H9 (cell line): ENCODE results near the gene ABCF2. TPM values are rescaled to one million over a fixed set of nuclear protein-coding genes. Genes with fewer than 3 reads are reported as not detected.

ENCODE experiments used
- DNase-seq: peaks from one replicate; pipeline ENCODE4 v3.0.0-alpha.2; 2017
- H2AFZ ChIP-seq: one replicate; pipeline ENCODE4 v1.6.1; 2013; ENCODE audit warnings: mild to moderate bottlenecking, low read length, control low read depth, moderate library complexity
- H2AK5ac ChIP-seq: 2 replicates; pipeline ENCODE4 v1.6.1; 2013; ENCODE audit warnings: low read length, control low read depth, mixed read lengths; ENCODE audit not compliant: insufficient read length
- H2BK120ac ChIP-seq: one replicate; pipeline ENCODE4 v1.6.1; 2013; ENCODE audit warnings: low read depth, mild to moderate bottlenecking, low read length, control low read depth, inconsistent platforms; ENCODE audit not compliant: poor library complexity, severe bottlenecking
- H2BK12ac ChIP-seq: 2 replicates; pipeline ENCODE4 v1.6.1; 2013; ENCODE audit warnings: low read length, control low read depth, mixed read lengths, low read depth; ENCODE audit not compliant: insufficient read length
- H2BK15ac ChIP-seq: 2 replicates; pipeline ENCODE4 v1.6.1; 2013; ENCODE audit warnings: low read depth, low read length, control low read depth
- H2BK20ac ChIP-seq: one replicate; pipeline ENCODE4 v1.6.1; 2013; ENCODE audit warnings: low read depth, mild to moderate bottlenecking, low read length, control low read depth, inconsistent platforms; ENCODE audit not compliant: poor library complexity, severe bottlenecking
- H2BK5ac ChIP-seq: 2 replicates; pipeline ENCODE4 v1.6.1; 2013; ENCODE audit warnings: low read length, control low read depth, mixed read lengths; ENCODE audit not compliant: insufficient read length
- H3K14ac ChIP-seq: 2 replicates; pipeline ENCODE4 v1.6.1; 2013; ENCODE audit warnings: low read length, control low read depth; ENCODE audit not compliant: insufficient read depth
- H3K18ac ChIP-seq: 2 replicates; pipeline ENCODE4 v1.6.1; 2013; ENCODE audit warnings: low read depth, mild to moderate bottlenecking, mixed read lengths, low read length, control low read depth; ENCODE audit not compliant: insufficient read length
- H3K23ac ChIP-seq: 2 replicates; pipeline ENCODE4 v1.6.1; 2013; ENCODE audit warnings: low read length, control low read depth, mixed read lengths, low read depth; ENCODE audit not compliant: insufficient read length
- H3K23me2 ChIP-seq: 2 replicates; pipeline ENCODE4 v1.6.1; 2013; ENCODE audit warnings: low read depth, mild to moderate bottlenecking, mixed read lengths, low read length, control low read depth; ENCODE audit not compliant: insufficient read length, poor library complexity, severe bottlenecking
- H3K27ac ChIP-seq: 2 replicates; pipeline ENCODE4 v1.5.1; 2013; ENCODE audit warnings: low read length, control low read depth, mixed read lengths, low read depth; ENCODE audit not compliant: insufficient read length
- H3K27me3 ChIP-seq: 2 replicates; pipeline ENCODE4 v1.6.1; 2013; ENCODE audit warnings: low read length, control low read depth, inconsistent platforms; ENCODE audit not compliant: insufficient read depth
- H3K4ac ChIP-seq: 2 replicates; pipeline ENCODE4 v1.6.1; 2013; ENCODE audit warnings: low read depth, mild to moderate bottlenecking, control low read depth, inconsistent platforms, low read length, moderate library complexity
- H3K4me1 ChIP-seq: 2 replicates; pipeline ENCODE4 v1.6.1; 2013; ENCODE audit warnings: low read length, control low read depth, inconsistent platforms; ENCODE audit not compliant: insufficient read depth
- H3K4me2 ChIP-seq: 2 replicates; pipeline ENCODE4 v1.6.1; 2013; ENCODE audit warnings: low read length, control low read depth, mixed read lengths; ENCODE audit not compliant: insufficient read length, insufficient read depth
- H3K56ac ChIP-seq: 2 replicates; pipeline ENCODE4 v1.6.1; 2013; ENCODE audit warnings: low read depth, mild to moderate bottlenecking, mixed read lengths, low read length, control low read depth; ENCODE audit not compliant: insufficient read length
- H3K79me1 ChIP-seq: 2 replicates; pipeline ENCODE4 v1.6.1; 2013; ENCODE audit warnings: low read depth, mild to moderate bottlenecking, moderate library complexity, low read length, control low read depth, inconsistent platforms; ENCODE audit not compliant: insufficient read depth, poor library complexity, severe bottlenecking
- H3K79me2 ChIP-seq: 2 replicates; pipeline ENCODE4 v1.6.1; 2013; ENCODE audit warnings: low read length, control low read depth, inconsistent platforms; ENCODE audit not compliant: insufficient read depth
- H3K9ac ChIP-seq: 2 replicates; pipeline ENCODE4 v1.6.1; 2013; ENCODE audit warnings: low read length, control low read depth, mixed read lengths; ENCODE audit not compliant: insufficient read length; ENCODE audit errors: extremely low read depth
- H3K9me3 ChIP-seq: one replicate; pipeline ENCODE4 v1.6.1; 2013; ENCODE audit warnings: low read depth, low read length, inconsistent platforms; ENCODE audit not compliant: control insufficient read depth
- H3T11ph ChIP-seq: one replicate; pipeline ENCODE4 v1.6.1; 2013; ENCODE audit warnings: mild to moderate bottlenecking, low read length, control low read depth, inconsistent platforms
- H4K20me1 ChIP-seq: one replicate; pipeline ENCODE4 v1.6.1; 2013; ENCODE audit not compliant: control insufficient read depth, insufficient read length, insufficient read depth
- H4K5ac ChIP-seq: 2 replicates; pipeline ENCODE4 v1.6.1; 2013; ENCODE audit warnings: low read depth, mild to moderate bottlenecking, mixed read lengths, low read length, control low read depth; ENCODE audit not compliant: insufficient read length
- H4K8ac ChIP-seq: replicated peaks from 2 replicates; pipeline ENCODE4 v1.6.1; 2013; ENCODE audit warnings: low read length, control low read depth, mixed read lengths, low read depth; ENCODE audit not compliant: insufficient read length
- H4K91ac ChIP-seq: 2 replicates; pipeline ENCODE4 v1.6.1; 2013; ENCODE audit warnings: low read depth, mild to moderate bottlenecking, moderate library complexity, mixed read lengths, low read length, control low read depth; ENCODE audit not compliant: insufficient read length
- H3K27ac Mint-ChIP-seq, 3 experiments: 2 replicates in 2 of 3; 3 replicates in 1 of 3; pipeline ENCODE4 v1.8.0; 2020 to 2021; ENCODE audit warnings: mixed read lengths in 3 of 3, mild to moderate bottlenecking in 1 of 3, moderate library complexity in 1 of 3
- H3K27me3 Mint-ChIP-seq: 2 replicates; pipeline ENCODE4 v1.8.0; 2021; ENCODE audit warnings: low read depth, mild to moderate bottlenecking, moderate library complexity, mixed read lengths
- H3K36me3 Mint-ChIP-seq, 3 experiments: 2 replicates in 2 of 3; 3 replicates in 1 of 3; pipeline ENCODE4 v1.8.0; 2020 to 2021; ENCODE audit warnings: low read depth in 3 of 3, mixed read lengths in 3 of 3; ENCODE audit not compliant: insufficient read depth in 1 of 3
- H3K4me1 Mint-ChIP-seq, 2 experiments: 2 replicates each; pipeline ENCODE4 v1.8.0; 2020; ENCODE audit warnings: mixed read lengths in 2 of 2
- H3K4me3 Mint-ChIP-seq, 2 experiments: 2 replicates in 1 of 2; 3 replicates in 1 of 2; pipeline ENCODE4 v1.8.0; 2020 to 2021; ENCODE audit warnings: mild to moderate bottlenecking in 2 of 2, mixed read lengths in 2 of 2, moderate library complexity in 1 of 2
- H3K9me3 Mint-ChIP-seq, 2 experiments: 2 replicates in 1 of 2; 3 replicates in 1 of 2; pipeline ENCODE4 v1.8.0; 2020; ENCODE audit warnings: mild to moderate bottlenecking in 2 of 2, mixed read lengths in 2 of 2, moderate library complexity in 1 of 2
- WGBS: extraction: QIAGEN DNeasy Blood & Tissue Kit; methylation state at CpG from one replicate; pipeline ENCODE4 v1.1.7; 2013; ENCODE audit warnings: missing lambda C conversion rate, low lambda C conversion rate, mixed read lengths; ENCODE audit not compliant: insufficient read length; ENCODE audit errors: extremely low coverage; 5-methylcytosine and 5-hydroxymethylcytosine counted together
- total RNA-seq: library from RNA; stranded (reverse); gene quantifications from 2 replicates; pipeline ENCODE4 v1.2.1, GENCODE V29; 2021
- TF ChIP-seq, protein P1 (sequence below): fragments of 200-600 bp; sonication (generic); conservative IDR thresholded peaks from 3 replicates; pipeline ENCODE4 v1.8.0; 2021; ENCODE audit warnings: antibody characterized with exemption, mild to moderate bottlenecking

The ABCF2 gene
- total RNA-seq, 1 experiment from 2014 or later = 70.1 TPM

DNA sequence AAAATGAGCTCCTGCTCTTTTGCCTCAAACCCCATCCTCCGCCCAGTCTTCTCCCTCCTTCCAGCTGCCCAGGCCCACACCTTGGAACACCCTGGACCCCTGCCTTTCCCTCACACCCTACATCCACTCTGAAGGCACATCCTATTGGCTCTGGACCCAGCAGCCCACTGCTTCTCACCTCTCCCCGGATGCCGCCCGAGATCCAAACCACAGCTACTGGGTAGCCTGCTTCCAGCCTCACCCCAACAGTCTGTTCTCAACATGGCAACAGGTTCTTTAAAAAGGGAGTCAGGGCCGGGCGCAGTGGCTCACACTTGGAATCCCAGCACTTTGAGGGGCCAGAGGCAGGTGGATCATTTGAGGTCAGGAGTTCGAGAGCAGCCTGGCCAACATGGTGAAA lies 31.0 kb upstream of the ABCF2 start:
- Histone ChIP-seq H3K4ac (no peak overlapping the region), H2BK15ac (no peak overlapping the region), H3K23ac (no peak overlapping the region), H3K18ac (no peak overlapping the region), H3T11ph (no peak overlapping the region), H3K14ac (no peak overlapping the region), H3K79me1 (no peaks in the 10 kb centered on the region), H3K4me2 (no peak overlapping the region), H2BK20ac (no peak overlapping the region), H2BK5ac (no peak overlapping the region), H3K4me1 (peaks cover 3% of the 10 kb centered on the region; the same call in 1 of the 2 replicates), H4K91ac (no peak overlapping the region), H2BK12ac (no peak overlapping the region), H2BK120ac (no peak overlapping the region), H4K5ac (no peak overlapping the region), H3K79me2 (no peaks in the 10 kb centered on the region), H3K9ac (no peak overlapping the region), H4K20me1 (no peaks in the 10 kb centered on the region), H3K27me3 (no peaks in the 10 kb centered on the region; the same call in 1 of the 2 replicates), H3K9me3 (no peaks in the 10 kb centered on the region), H3K56ac (no peak overlapping the region), H2AFZ (no peak overlapping the region), H3K23me2 (peaks cover under 1% of the 10 kb centered on the region), H4K8ac (no peak overlapping the region), H3K27ac (no peak overlapping the region), H2AK5ac (no peak overlapping the region)
- Mint-ChIP-seq H3K27ac (no peak overlapping the region; a peak in 1 of 7 replicates), H3K4me3 (no peak overlapping the region), H3K9me3 (no peaks in the 10 kb centered on the region; a peak in 1 of 5 replicates), H3K27me3 (peaks cover 90% of the 10 kb centered on the region), H3K4me1 (peaks cover 9 to 27% of the 10 kb centered on the region in 2 experiments), H3K36me3 (no peaks in the 10 kb centered on the region; a peak in 1 of 7 replicates)
- TF ChIP-seq, protein P1, sequence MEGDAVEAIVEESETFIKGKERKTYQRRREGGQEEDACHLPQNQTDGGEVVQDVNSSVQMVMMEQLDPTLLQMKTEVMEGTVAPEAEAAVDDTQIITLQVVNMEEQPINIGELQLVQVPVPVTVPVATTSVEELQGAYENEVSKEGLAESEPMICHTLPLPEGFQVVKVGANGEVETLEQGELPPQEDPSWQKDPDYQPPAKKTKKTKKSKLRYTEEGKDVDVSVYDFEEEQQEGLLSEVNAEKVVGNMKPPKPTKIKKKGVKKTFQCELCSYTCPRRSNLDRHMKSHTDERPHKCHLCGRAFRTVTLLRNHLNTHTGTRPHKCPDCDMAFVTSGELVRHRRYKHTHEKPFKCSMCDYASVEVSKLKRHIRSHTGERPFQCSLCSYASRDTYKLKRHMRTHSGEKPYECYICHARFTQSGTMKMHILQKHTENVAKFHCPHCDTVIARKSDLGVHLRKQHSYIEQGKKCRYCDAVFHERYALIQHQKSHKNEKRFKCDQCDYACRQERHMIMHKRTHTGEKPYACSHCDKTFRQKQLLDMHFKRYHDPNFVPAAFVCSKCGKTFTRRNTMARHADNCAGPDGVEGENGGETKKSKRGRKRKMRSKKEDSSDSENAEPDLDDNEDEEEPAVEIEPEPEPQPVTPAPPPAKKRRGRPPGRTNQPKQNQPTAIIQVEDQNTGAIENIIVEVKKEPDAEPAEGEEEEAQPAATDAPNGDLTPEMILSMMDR = no peak
- no peak for DNase-seq
- WGBS = no CpG with 5 or more reads among the region's 7 CpGs
